ENCODE data around the gene HHIP.
A peak's percentile ranks its signal among the peaks of the same experiment; 100 is the strongest.

HHIP gene

GRCh38 chr4:144709793-144710525 is 64.0 kb downstream of the HHIP start:
- no peak for DNase-seq

GRCh38 chr4:144710526-144710912 is 64.6 kb downstream of the HHIP start:
- no peak for DNase-seq

- DNase-seq, result no peak
Measured at GRCh38 chr4:144711700-144712456, 65.9 kb downstream of the HHIP start.

DNA sequence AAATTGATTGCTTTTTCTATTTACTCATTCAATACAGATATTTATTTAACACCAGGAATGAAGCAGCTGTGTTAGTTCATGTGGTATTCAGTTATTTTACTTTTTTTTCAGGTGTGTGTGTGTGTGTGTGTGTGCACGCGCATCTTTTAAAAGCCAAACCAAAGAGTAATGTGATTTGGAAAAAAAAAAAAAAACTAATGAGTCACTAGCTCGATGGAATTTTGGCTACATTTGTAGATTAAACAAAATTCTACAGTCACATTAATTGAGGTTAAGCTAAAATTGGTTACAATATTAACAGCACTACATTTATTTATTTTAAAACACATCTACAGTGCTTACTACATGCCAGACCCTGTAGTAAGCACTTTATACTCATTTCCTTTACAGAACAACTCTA is 66.8 kb downstream of the HHIP start:
- DNase-seq, result no peak

GRCh38 chr4:144714166-144714565 is 68.2 kb downstream of the HHIP start:
- no peak for DNase-seq

DNA sequence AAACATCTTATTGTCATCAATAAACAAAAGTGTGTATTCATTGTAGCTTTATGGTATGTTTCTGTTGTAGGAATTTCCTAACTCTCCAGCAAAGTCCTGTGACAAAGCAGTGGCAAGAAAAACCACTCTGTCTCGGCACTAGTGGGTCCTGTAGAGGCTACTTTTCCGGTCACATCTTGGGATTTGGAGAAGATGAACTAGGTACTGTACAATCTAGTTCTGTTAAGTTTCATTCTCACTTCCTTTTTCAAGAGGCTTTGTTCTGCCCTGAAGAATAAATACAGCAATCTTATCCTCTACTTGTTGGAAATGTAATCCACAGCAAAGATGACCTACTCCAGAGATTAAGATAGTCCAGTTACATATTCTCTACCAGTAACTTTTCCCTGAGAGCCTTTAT is 69.3 kb downstream of the HHIP start:
- DNase-seq, result peak; percentile 1 to 2

DNA sequence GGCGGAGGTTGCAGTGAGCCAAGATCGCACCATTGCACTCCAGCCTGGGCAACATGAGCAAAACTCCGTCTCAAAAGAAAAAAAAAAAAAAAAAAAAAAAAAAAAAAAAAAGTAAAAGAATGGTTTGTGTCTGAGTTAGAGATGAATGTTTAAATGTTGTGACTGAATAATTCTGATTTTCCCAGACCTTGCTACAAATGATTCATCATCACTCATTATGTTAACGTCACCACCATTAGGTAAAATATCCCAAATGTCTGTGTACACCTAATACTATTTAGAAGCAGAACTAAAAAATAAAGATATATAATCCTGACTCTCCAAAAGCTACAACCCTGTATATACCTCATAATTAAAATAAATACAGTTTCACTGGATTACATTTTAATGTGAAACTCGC is 70.8 kb downstream of the HHIP start:
- DNase-seq, result no peak

DNA sequence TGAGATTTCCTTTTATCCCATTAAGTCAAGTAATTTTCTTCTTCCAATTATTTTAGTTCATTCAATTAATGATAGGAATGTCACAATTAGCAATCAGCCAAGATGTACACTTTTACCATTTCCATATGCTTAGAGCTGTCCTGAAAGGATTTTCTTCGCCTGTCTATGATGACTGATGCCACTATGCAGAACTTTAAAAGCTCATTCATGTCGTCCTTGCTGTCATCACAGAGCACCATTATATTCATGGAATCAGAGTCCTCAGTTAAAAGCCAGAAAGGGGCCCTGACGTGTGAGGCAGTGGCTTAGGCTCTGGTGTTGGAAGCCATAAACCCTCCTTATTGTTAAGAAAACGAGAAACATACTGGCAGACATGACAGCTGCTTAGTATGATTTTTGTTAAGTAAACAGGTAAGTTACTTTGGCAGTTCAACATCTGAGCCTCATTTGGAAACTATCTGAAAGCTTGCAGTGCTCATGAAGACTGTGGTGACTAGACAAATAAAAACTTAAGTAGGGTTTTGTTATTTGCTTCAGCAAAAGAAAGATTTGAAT is 73.1 kb downstream of the HHIP start:
- DNase-seq, result no peak

- DNase-seq, result no peak
Measured at GRCh38 chr4:144720491-144720890, 74.5 kb downstream of the HHIP start.

- no peak for DNase-seq
Measured at GRCh38 chr4:144721994-144722393, 76.0 kb downstream of the HHIP start.

DNA sequence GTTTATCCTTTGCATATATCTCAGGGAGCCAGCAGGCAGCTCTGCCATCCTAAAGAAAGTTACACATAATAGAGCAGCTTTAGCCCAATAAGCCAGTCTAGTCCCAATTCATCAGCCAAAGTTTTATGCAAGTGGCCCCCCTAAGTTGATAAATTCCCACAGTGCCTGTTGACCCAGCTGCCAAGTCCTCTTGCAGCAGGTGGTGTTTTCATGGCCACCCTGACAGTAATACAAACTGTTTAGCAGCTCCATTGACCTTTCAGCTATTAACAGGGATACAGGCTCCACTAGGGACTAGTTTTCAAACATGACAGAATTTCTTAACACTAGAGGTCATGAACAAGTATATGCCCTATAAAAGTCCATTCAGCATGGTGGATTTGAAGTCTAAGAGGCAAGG is 77.5 kb downstream of the HHIP start:
- DNase-seq, result no peak

DNA sequence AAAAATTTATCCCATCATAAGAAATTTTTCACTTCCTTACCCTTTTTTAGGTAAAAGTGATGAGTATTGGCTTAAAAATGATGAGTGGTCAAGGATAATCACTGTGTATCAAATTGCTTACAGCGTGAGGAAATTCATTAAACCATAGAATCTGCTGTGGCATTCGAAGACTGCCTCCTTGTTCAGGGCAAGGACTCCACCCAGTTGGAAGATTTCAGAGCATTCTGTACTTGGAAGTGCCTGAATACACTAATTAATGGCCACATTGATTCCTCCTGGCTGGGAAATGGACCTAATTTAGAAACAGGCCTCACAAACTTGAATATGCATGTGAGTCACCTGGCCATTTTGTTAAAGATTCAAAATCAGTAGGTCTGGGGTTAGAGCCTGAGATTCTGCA is 83.2 kb downstream of the HHIP start:
- no peak for DNase-seq

- DNase-seq, result no peak
Measured at GRCh38 chr4:144732584-144733428, 86.8 kb downstream of the HHIP start.

- DNase-seq, result no peak
Measured at GRCh38 chr4:144733566-144733965, 87.6 kb downstream of the HHIP start.

- no peak for DNase-seq
Measured at GRCh38 chr4:144734522-144734921, 88.6 kb downstream of the HHIP start.

DNA sequence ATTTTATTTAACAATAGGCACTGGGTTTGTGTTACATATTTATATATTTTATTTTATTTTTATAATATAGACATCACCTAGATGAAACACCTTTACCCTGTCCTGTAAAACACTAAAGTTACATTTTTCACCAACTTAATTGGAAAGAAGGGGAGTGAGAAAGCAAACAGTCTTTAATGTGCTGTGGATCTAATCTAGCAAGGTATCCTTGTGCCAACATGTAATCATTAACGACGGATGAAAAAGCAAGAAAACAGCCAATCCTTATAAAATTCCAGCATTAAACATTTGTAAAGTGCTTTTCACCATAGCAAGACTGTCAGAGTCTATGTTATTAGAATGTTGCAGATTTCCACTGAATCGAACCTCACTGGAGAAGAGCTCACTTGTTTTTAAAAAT is 92.7 kb downstream of the HHIP start:
- no peak for DNase-seq

DNA sequence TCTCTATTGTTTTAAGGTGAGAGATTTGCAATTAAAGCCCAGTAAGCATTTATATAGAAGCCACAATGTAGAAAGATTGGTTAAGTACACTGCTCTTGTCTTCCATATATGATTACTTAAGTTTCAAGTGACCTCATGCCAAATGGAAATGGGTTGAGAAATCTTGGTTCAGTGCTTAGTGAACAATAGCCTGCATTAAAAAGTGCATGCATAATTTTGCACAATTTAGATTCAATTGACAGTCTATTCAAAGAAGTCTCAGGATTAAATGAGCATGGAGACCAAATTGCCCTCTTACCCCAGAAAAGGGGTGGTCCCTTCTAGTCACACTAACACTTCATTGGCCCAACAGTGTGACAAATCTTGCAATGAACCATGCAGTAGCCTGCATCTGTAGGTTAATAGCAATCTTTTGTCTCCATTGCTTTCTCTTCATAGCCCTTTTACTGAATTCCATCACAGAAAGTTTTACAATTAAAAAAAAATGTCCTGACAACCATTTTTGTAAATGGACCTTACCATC is 93.6 kb downstream of the HHIP start:
- no peak for DNase-seq

- DNase-seq, result no peak
Measured at GRCh38 chr4:144740316-144740715, 94.4 kb downstream of the HHIP start.

GRCh38 chr4:144748814-144749555 is 103.0 kb downstream of the HHIP start:
- DNase-seq, result no peak

GRCh38 chr4:144750348-144750747 is 104.4 kb downstream of the HHIP start:
- no peak for DNase-seq

GRCh38 chr4:144754562-144755410 is 108.8 kb downstream of the HHIP start:
- DNase-seq, result no peak

Measured in inflammatory macrophage treated with lipopolysaccharide for 1 hour (primary cell).